Endometrial microvascular endothelial cells (primary cell): ENCODE measurements around the gene TARBP2. TPM values are rescaled to one million over a fixed set of nuclear protein-coding genes. Genes with fewer than 3 reads are reported as not detected.

Experiments
- in situ Hi-C: cut with HindIII; loops from 2 replicates; pipeline ENCODE4 v1.10.0; 2017; ENCODE audit warnings: low sequenced_read_pairs, low pct_unique_long_range_greater_than_20kb; ENCODE audit errors: inconsistent ontology term
- total RNA-seq: library from RNA; depleted of rRNA; stranded (reverse); fragments of >200 nt; gene quantifications from one replicate; pipeline ENCODE4 v1.2.3, GENCODE V29; 2015; ENCODE audit errors: inconsistent ontology term

The TARBP2 gene
- total RNA-seq, 1 donor from 2014 or later = 43.3 TPM

GRCh38 chr12:53489242-53489864, 11.7 kb upstream of the TARBP2 start:
- in situ Hi-C loops = no loop called here

- in situ Hi-C loops = no loop called here
Observed at GRCh38 chr12:53492188-53492587, 8.9 kb upstream of the TARBP2 start.

GRCh38 chr12:53492830-53493609, 8.1 kb upstream of the TARBP2 start:
- in situ Hi-C loops = no loop called here

- in situ Hi-C loops = no loop called here
Observed at GRCh38 chr12:53493610-53494391, 7.3 kb upstream of the TARBP2 start.

GRCh38 chr12:53495903-53496751, 5.0 kb upstream of the TARBP2 start:
- in situ Hi-C loops = no loop called here

- in situ Hi-C loops = no loop called here
Observed at GRCh38 chr12:53496752-53497032, 4.4 kb upstream of the TARBP2 start.

- in situ Hi-C loops = no loop called here
Observed at GRCh38 chr12:53497461-53497860, 3.6 kb upstream of the TARBP2 start.

GRCh38 chr12:53498235-53498630, 2.9 kb upstream of the TARBP2 start:
- in situ Hi-C loops = no loop called here

- in situ Hi-C loops = no loop called here
Observed at GRCh38 chr12:53499266-53500141, 1.6 kb upstream of the TARBP2 start, which contains the start of gene MAP3K12. Gene MAP3K12, minus strand, starts transcription at chr12:53499458. Its CDS starts 12,067 bp downstream, at chr12:53487391.

GRCh38 chr12:53500142-53500775, 824 bp upstream of the TARBP2 start:
- in situ Hi-C loops = no loop called here

- in situ Hi-C loops = no loop called here
Observed at GRCh38 chr12:53501615-53502181, 615 bp downstream of the TARBP2 start.

GRCh38 chr12:53502331-53502730, 1.2 kb downstream of the TARBP2 start:
- in situ Hi-C loops = no loop called here

- in situ Hi-C loops = no loop called here
Observed at GRCh38 chr12:53502983-53503728, 2.1 kb downstream of the TARBP2 start.

GRCh38 chr12:53504004-53504920, 3.2 kb downstream of the TARBP2 start:
- in situ Hi-C loops = no loop called here

- in situ Hi-C loops = no loop called here
Observed at GRCh38 chr12:53505086-53505485, 4.0 kb downstream of the TARBP2 start.
